Suprapubic skin (tissue), 4 donors: ENCODE data around the gene PCBP3.

Experiments
- CTCF ChIP-seq, 2 donors: fragments of 200-600 bp in 1 of 2; fragments of 450-650 bp in 1 of 2; sonication (generic) in 1 of 2; IDR thresholded peaks; one replicate each; pipeline ENCODE4 v1.5.1; 2016 to 2019; ENCODE audit warnings: antibody characterized with exemption in 2 of 2, mild to moderate bottlenecking in 1 of 2, moderate library complexity in 1 of 2
- POLR2A ChIP-seq, 2 donors: fragments of 450-650 bp; IDR thresholded peaks; one replicate each; pipeline ENCODE4 v1.6.1; 2017; ENCODE audit warnings: antibody characterized with exemption in 2 of 2, mild to moderate bottlenecking in 2 of 2, moderate library complexity in 2 of 2
- POLR2AphosphoS5 ChIP-seq, 3 donors: sonication (generic); formaldehyde crosslinking; IDR thresholded peaks; one replicate each; pipeline ENCODE4 v1.6.1; 2017; ENCODE audit warnings: antibody characterized with exemption in 3 of 3

DNA sequence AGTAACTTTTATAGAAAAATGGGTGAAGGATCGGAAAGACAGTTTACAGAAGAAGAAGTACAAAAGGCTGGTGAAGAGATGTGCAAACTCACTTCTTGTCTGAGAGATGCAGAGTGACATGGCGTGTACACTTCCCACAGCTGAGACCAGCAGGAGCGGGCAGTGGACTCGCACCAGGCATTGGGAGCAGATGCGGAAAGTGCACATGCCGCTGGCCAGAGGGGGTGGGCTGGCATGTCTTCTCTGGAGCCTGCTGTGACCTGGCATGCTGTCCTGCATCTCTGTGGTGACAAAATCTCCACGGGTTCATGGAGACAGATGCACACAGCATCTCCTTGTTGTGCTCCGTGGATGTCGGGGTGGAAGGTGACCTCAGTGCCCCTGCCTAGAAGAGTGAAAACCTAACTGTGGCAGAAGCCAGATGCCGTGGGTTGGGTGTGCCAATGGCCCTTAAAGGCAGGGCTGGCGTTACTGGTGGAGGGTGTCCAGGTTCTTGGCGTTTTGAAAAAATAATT lies 209.4 kb downstream of the PCBP3 start:
- no peak for TF ChIP-seq CTCF (IDR thresholded peaks at IDR 0.05)
- no peak for TF ChIP-seq POLR2A (IDR thresholded peaks at IDR 0.05)
- TF ChIP-seq POLR2AphosphoS5 (IDR thresholded peaks at IDR 0.05) = no peak
